Endothelial cell of umbilical vein (primary cell): ENCODE data around the gene TDRD10.

Source experiments
- FOS ChIP-seq: IDR thresholded peaks from 2 replicates; pipeline ENCODE4 v1.6.1; 2011; ENCODE audit warnings: mild to moderate bottlenecking, low read length, moderate library complexity, borderline replicate concordance; ENCODE audit not compliant: insufficient read depth
- POLR2A ChIP-seq: IDR thresholded peaks from 2 replicates; pipeline ENCODE4 v1.6.1; 2012; ENCODE audit warnings: low read depth, mild to moderate bottlenecking, control low read depth, low read length
- TF ChIP-seq, protein P1 (sequence below), 2 donors: IDR thresholded peaks; 1 replicate in 1 of 2; 2 replicates in 1 of 2; pipeline ENCODE4 v1.5.1; 2011; ENCODE audit warnings: low read length in 2 of 2, mild to moderate bottlenecking in 2 of 2, moderate library complexity in 2 of 2, control low read depth in 1 of 2, inconsistent platforms in 1 of 2, low read depth in 1 of 2; ENCODE audit not compliant: insufficient read depth in 1 of 2; ENCODE audit errors: extremely low read depth in 1 of 2
- TF ChIP-seq, protein P2 (sequence below): IDR thresholded peaks from 2 replicates; pipeline ENCODE4 v1.6.1; 2011; ENCODE audit not compliant: insufficient read depth, insufficient read length

DNA sequence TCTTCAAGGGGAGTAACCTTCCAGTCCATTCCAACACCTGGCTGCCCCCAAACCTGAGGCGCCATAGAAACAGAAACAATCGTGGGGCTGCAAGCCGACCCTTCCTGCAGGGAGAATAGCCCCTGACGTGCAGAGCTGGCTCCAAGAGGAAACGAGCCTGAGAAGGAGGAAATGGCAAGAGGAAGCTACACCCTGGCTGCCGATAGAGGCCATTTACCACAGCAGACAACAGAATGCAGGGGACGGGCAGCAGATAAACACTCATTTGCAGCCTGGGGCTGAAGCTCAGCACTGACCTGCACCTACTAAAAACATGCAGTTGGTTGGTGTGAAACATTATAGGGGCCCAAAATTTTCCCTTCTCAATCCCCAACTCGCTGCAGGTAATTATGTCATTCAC lies 8.7 kb upstream of the TDRD10 start:
- TF ChIP-seq POLR2A (peak; percentile 75), FOS (no peak)
- TF ChIP-seq, protein P1, sequence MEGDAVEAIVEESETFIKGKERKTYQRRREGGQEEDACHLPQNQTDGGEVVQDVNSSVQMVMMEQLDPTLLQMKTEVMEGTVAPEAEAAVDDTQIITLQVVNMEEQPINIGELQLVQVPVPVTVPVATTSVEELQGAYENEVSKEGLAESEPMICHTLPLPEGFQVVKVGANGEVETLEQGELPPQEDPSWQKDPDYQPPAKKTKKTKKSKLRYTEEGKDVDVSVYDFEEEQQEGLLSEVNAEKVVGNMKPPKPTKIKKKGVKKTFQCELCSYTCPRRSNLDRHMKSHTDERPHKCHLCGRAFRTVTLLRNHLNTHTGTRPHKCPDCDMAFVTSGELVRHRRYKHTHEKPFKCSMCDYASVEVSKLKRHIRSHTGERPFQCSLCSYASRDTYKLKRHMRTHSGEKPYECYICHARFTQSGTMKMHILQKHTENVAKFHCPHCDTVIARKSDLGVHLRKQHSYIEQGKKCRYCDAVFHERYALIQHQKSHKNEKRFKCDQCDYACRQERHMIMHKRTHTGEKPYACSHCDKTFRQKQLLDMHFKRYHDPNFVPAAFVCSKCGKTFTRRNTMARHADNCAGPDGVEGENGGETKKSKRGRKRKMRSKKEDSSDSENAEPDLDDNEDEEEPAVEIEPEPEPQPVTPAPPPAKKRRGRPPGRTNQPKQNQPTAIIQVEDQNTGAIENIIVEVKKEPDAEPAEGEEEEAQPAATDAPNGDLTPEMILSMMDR (IDR thresholded peaks at IDR 0.05; ENCODE audit: extremely low read depth in 1 of 2, insufficient read depth in 1 of 2, low read depth in 1 of 2, low read length in 2 of 2) = no peak
- TF ChIP-seq, protein P2, sequence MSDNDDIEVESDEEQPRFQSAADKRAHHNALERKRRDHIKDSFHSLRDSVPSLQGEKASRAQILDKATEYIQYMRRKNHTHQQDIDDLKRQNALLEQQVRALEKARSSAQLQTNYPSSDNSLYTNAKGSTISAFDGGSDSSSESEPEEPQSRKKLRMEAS = no peak
